Measurements from ENCODE around the gene ADK. TPM values are rescaled to one million over a fixed set of nuclear protein-coding genes. Genes with fewer than 3 reads are reported as not detected.

ADK gene
- total RNA-seq, 1 donor from 2014 or later: 31.9 TPM

DNA sequence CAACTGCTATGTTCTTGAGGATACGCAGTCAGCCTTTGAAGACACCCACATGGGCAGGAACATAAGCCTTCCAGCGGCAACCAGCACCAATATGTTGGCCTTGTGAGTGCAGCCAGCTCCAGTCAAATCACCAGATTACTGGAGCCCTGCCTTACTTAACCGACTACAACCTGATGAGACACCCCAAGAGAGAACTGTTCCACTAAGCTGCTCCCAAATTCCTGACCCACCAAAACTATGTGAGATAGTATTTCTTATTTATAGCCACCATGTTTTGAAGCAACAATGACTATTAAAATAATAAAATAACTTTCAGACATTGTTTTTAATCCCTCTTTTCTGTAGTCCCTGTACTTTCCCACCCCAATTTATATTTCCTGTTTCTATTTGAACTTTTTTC lies 179.6 kb downstream of the ADK start:
- Mint-ChIP-seq H3K36me3 (ENCODE audit: low read depth) (peaks cover 2% of the 10 kb centered on the region), H3K27me3 (ENCODE audit: low read depth) (no peaks in the 10 kb centered on the region), H3K9me3 (ENCODE audit: low read depth) (peaks cover 9% of the 10 kb centered on the region), H3K4me1 (ENCODE audit: low read depth) (peaks cover 32% of the 10 kb centered on the region), H3K4me3 (ENCODE audit: unreplicated experiment) (no peak overlapping the region), H3K27ac (ENCODE audit: unreplicated experiment) (no peak overlapping the region)
- TF ChIP-seq, protein P1, sequence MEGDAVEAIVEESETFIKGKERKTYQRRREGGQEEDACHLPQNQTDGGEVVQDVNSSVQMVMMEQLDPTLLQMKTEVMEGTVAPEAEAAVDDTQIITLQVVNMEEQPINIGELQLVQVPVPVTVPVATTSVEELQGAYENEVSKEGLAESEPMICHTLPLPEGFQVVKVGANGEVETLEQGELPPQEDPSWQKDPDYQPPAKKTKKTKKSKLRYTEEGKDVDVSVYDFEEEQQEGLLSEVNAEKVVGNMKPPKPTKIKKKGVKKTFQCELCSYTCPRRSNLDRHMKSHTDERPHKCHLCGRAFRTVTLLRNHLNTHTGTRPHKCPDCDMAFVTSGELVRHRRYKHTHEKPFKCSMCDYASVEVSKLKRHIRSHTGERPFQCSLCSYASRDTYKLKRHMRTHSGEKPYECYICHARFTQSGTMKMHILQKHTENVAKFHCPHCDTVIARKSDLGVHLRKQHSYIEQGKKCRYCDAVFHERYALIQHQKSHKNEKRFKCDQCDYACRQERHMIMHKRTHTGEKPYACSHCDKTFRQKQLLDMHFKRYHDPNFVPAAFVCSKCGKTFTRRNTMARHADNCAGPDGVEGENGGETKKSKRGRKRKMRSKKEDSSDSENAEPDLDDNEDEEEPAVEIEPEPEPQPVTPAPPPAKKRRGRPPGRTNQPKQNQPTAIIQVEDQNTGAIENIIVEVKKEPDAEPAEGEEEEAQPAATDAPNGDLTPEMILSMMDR (IDR thresholded peaks at IDR 0.05): no peak
- no peak for DNase-seq (ENCODE audit: low spot score)

DNA sequence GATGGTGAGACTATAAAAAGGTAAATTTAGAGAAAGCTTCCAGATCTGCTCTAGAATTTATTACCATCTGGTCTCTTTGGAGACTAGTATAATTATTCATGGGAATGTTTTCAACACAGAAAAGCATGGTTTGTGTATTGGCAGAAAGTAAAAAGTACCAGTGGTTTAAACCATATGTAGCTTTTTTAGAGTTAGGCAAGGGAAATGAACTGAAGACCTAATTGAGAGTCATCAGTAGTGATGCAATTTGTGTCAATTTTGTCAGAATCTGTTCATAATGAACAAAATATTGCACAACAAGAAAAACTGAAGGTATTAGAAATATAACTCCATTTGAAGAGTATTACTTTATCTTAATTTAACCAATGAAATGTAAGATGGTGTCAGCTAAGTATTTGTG lies 181.4 kb downstream of the ADK start:
- H3K4me1 Mint-ChIP-seq (ENCODE audit: low read depth): peaks cover 36% of the 10 kb centered on the region
- H3K36me3 Mint-ChIP-seq (ENCODE audit: low read depth): peaks cover 2% of the 10 kb centered on the region
- H3K4me3 Mint-ChIP-seq (ENCODE audit: unreplicated experiment): no peak overlapping the region
- DNase-seq (ENCODE audit: low spot score): no peak
- peak overlapping the region; percentile 64 for H3K27ac Mint-ChIP-seq (ENCODE audit: unreplicated experiment)
- TF ChIP-seq, protein P1 (IDR thresholded peaks at IDR 0.05): no peak
- H3K27me3 Mint-ChIP-seq (ENCODE audit: low read depth): no peaks in the 10 kb centered on the region
- H3K9me3 Mint-ChIP-seq (ENCODE audit: low read depth): peaks cover 9% of the 10 kb centered on the region

DNA sequence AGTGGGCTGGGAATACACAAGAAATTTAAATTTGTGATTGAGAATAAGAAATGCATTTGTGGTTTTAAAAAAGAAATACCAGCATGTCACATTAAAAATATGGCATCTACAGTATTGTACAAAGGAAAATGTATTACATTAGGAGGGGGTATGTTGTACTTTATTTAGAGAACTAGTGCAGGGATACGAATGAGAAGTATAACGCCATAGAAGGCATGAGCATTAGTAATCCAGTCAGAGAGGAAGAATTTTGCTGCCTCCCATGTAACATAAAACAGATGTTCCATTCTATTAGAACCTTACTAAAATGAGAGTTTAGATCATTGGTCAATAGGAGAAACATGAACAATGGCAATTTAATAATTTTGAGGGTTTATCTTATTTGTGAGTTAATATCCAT lies 182.2 kb downstream of the ADK start:
- Mint-ChIP-seq H3K4me3 (ENCODE audit: unreplicated experiment) (no peak overlapping the region), H3K36me3 (ENCODE audit: low read depth) (peaks cover 2% of the 10 kb centered on the region), H3K4me1 (ENCODE audit: low read depth) (peaks cover 35% of the 10 kb centered on the region), H3K27ac (ENCODE audit: unreplicated experiment) (peak overlapping the region; percentile 64), H3K9me3 (ENCODE audit: low read depth) (peaks cover 9% of the 10 kb centered on the region), H3K27me3 (ENCODE audit: low read depth) (no peaks in the 10 kb centered on the region)
- DNase-seq (ENCODE audit: low spot score): no peak
- TF ChIP-seq, protein P1 (IDR thresholded peaks at IDR 0.05): no peak

DNA sequence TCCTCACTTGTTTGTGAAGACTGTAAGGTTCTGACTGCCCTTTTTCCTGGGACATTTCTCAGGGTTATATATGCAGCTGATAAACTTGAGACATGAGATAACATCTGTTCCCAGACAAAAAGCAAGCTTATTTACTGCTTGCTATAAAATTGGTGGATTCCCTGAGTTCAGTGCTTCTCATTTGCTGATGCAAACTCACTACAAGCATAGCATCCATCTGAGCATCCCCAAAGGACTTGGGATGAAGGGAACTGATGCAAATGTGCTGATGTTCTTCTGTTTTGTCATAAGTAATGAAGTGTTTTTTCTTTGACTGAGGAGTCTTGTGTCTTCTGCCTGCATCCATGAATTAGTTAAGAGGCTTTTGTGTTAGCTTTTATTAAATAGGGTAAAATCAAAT lies 183.2 kb downstream of the ADK start:
- peaks cover 2% of the 10 kb centered on the region for H3K36me3 Mint-ChIP-seq (ENCODE audit: low read depth)

DNA sequence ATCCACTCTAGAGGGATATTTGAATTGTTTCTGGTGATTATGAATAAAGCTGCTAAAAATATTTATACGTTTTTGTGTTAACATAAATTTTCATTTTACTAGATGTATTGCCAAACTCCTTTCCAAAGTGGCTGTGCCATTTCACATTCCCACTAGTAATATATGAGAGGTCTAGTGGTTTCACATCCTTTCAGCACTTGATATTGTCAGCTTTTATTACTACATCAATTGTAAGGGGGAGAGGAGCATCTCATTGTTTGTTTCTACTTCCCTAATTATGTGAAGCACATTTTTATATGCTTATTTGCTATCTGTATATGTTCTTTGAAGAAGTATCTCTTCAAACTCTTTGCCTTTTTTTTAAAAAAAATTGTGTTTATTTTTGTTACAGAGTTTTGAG lies 184.5 kb downstream of the ADK start:
- peaks cover 34% of the 10 kb centered on the region for H3K4me1 Mint-ChIP-seq (ENCODE audit: low read depth)
- no peak for DNase-seq (ENCODE audit: low spot score)
- TF ChIP-seq, protein P1 (IDR thresholded peaks at IDR 0.05): no peak
- H3K27me3 Mint-ChIP-seq (ENCODE audit: low read depth): no peaks in the 10 kb centered on the region
- no peak overlapping the region for H3K4me3 Mint-ChIP-seq (ENCODE audit: unreplicated experiment)
- peaks cover 3% of the 10 kb centered on the region for H3K36me3 Mint-ChIP-seq (ENCODE audit: low read depth)
- H3K9me3 Mint-ChIP-seq (ENCODE audit: low read depth): peaks cover 9% of the 10 kb centered on the region
- no peak overlapping the region for H3K27ac Mint-ChIP-seq (ENCODE audit: unreplicated experiment)

More for the DNA sequence above, 183.2 kb downstream of the ADK start:
- H3K9me3 Mint-ChIP-seq (ENCODE audit: low read depth): peaks cover 9% of the 10 kb centered on the region
- DNase-seq (ENCODE audit: low spot score): no peak
- H3K4me1 Mint-ChIP-seq (ENCODE audit: low read depth): peaks cover 35% of the 10 kb centered on the region
- H3K4me3 Mint-ChIP-seq (ENCODE audit: unreplicated experiment): no peak overlapping the region
- no peaks in the 10 kb centered on the region for H3K27me3 Mint-ChIP-seq (ENCODE audit: low read depth)
- TF ChIP-seq, protein P1 (IDR thresholded peaks at IDR 0.05): no peak
- H3K27ac Mint-ChIP-seq (ENCODE audit: unreplicated experiment): no peak overlapping the region

All from chondrocyte (in vitro differentiated cells).